Stimulated activated CD4-positive, alpha-beta T cell treated with anti-CD3 and anti-CD28 coated beads, Interleukin-1b, Interleukin-23, amount 100 ng/mL, for 1 hour (primary cell): ENCODE results near the gene GID8.

Experiments used
- DNase-seq, 2 donors: peaks; one replicate each; pipeline ENCODE4 v3.0.0-alpha.2; 2020; ENCODE audit warnings: low read depth in 2 of 2

Gene GID8

GRCh38 chr20:62943396-62943795 lies 5.4 kb downstream of the GID8 start:
- no peak for DNase-seq

- no peak for DNase-seq
Observed at GRCh38 chr20:62944184-62944583, 6.2 kb downstream of the GID8 start.

DNA sequence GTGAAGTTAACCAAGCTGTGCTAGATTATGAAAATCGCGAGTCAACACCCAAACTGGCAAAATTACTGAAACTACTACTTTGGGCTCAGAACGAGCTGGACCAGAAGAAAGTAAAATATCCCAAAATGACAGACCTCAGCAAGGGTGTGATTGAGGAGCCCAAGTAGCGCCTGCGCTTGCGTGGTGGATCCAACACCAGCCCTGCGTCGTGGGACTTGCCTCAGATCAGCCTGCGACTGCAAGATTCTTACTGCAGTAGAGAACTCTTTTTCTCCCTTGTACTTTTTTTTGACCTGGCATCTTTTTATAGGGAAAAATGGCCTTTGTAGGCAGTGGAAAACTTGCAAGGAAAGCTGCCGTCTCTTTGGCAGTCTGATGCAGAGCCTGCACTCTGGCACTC lies 6.8 kb downstream of the GID8 start:
- DNase-seq = no peak

DNA sequence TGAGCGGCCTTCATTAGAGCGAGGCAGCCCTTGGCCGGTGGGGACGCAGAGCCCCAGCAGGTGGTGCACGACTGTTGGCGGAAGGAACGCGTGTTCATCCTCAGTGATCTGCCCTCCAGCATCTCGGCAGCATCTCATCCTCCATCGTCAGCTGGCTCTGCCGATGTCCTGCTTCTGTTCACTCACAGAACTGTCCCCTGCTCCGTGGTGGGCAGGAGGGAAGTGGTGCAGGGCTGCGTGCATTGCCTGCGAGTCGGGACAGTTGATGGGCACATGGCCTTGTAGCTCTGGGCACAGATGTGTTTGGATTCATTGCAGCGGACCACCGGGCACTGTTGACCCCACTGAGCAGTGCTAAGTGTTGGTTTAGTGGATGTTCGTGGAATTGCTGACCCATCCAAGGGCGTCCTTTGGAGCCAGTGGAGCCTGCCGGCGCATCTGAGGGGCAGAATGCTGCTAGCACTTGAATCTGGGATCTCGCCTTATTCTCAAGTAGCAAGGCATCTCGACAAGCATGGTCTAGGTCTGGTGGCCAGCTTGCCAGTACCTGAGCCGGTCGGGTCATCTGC lies 7.9 kb downstream of the GID8 start:
- no peak for DNase-seq

DNA sequence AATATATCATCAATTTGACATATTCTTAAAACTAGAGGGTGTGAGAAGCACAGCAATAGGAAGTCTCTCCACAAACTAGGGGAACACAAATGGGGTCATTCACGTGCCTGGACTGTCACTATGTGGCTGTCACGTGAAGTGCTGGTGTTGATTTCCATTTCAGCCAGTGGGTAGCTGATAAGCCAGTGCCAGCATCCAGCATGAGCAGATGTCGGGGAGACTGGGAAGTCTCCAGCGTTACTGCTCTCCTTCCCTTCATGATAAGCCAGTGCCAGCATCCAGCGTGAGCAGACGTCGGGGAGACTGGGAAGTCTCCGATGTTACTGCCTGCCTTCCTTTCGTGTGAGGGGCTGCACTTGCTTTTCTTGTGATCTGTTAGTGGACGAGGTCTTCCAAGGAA lies 9.0 kb downstream of the GID8 start:
- no peak for DNase-seq

DNA sequence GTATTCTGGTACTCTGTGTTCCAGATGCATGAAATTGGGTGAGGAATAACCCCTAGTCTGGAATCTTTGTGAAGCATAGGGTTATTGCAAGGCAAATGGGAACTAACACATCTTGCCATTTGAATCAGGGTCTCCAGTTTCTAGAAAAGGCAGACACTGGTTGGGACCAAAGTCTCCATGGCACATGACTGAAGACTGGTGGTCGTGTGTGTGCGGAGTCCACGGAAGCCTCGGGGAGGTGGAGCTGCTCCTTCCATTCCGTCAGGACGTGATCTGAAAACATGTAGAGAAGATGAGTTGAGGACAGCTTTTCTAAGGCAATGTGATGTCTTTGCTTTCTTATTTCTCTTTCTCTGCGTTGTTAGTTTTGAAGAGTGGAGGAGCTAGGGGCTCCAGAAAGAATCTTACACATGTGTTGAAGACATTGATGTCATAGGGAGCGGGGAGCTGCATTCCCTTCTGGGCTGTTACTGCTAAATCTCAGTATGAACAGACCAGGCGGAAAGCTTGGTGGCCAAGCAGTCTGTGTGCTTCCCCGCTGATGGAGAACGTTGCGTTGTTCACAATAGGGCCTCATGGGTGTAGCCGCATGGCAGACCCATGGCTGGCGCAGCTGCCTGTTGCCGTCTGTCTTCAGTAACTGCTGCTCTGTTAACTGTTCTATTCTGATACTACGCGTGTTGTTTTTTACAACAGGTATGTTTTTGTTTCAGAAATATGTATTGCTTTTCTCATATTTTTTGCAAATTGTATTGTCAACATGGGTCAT lies 9.8 kb downstream of the GID8 start:
- no peak for DNase-seq

GRCh38 chr20:62949153-62949821 lies 11.3 kb downstream of the GID8 start:
- no peak for DNase-seq

GRCh38 chr20:62949962-62950361 lies 12.0 kb downstream of the GID8 start:
- DNase-seq = no peak

GRCh38 chr20:62950741-62951140 lies 12.8 kb downstream of the GID8 start:
- DNase-seq = no peak

GRCh38 chr20:62951143-62951895 lies 13.4 kb downstream of the GID8 start:
- DNase-seq = no peak

DNA sequence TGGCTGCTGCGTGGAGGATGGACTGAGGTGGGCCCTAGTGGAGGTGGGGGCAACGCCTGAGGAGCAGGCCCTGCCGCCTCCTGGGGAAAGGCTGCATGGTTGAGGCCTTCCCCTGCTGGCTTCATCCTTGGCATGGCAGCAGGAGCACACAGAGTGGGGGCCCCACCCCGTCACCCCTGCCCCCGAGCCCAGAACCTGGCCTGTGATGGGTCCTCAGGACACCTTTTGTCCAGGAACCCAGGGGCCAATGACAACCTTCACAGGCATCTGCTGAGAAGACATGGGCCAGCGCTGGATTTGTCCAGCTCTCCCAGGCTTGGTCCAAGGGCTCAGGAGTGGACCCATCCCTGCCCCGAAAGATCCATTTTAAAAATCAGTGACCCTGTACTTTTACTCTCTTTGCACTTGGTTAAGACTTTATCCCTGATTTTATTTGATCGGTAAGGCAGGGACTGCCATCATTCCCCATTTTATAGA lies 14.0 kb downstream of the GID8 start:
- DNase-seq = no peak

DNA sequence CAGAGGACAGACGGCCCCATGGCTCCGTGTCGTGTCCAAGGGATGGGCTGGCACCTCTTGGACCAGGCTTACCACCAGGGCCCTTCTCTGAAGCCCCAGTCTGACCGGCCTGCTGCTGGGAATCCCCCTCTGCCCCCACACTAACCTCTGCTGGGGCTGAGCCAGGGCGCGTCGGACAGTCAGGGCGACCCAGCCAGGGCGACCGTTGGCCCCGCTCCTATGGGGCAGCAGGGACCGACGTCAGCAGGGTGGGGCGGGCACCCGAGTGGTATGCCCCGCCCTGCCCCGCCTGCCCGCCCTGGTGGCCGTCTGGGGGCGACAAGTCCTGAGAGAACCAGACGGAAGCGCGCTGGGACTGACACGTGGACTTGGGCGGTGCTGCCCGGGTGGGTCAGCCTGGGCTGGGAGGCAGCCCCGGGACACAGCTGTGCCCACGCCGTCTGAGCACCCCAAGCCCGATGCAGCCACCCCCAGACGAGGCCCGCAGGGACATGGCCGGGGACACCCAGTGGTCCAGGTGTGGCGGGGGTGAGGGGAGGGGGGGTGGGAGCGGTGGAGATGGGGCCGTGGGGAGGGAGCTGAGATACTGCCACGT lies 14.5 kb downstream of the GID8 start, which contains the start of gene SLC17A9:
Gene SLC17A9, plus strand, starts transcription at position 337 of the 595 bp plus-strand sequence. Its CDS starts 122 bp downstream, at position 459.
- no peak for DNase-seq

GRCh38 chr20:62952968-62953838 lies 15.3 kb downstream of the GID8 start:
- DNase-seq = no peak

DNA sequence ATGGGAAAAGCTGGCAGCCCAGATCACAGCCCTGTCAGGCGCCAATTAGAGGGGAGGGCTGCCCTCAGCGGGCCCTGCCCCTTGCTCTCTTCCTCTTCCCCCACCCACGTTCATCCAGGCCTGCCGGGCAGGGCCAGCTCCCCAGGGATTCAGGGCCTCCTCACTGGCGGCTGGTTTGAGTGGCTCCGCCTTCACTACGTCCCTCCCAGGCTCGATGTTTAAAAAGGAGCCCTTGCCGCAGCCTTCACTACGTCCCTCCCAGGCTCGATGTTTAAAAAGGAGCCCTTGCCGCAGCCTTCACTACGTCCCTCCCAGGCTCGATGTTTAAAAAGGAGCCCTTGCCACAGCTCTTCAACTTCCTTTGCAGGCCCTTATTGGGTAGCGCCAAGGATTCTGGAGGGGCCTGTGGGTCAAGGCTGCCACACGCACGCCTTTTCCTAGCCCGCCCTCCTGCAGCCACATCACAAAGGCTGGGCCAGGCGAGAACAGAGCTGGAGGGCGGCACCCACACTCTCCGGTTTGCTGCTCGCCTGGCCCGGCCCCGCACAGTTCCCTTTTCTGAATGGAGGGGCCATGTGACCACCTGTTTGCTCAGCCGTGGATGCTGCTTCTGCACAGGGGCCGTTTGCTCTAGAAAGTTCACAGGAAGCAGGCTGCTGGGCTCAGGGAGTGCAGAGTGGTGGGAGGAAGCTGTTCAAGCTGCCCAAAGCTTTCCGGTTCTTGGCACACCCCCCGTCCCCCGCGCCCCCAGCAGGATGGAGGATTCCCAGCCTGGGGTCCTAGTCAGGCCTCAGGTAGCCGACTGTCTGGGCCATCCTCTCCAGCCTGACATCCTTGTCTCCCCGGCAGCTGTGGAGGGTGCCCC lies 16.1 kb downstream of the GID8 start:
- DNase-seq = no peak

DNA sequence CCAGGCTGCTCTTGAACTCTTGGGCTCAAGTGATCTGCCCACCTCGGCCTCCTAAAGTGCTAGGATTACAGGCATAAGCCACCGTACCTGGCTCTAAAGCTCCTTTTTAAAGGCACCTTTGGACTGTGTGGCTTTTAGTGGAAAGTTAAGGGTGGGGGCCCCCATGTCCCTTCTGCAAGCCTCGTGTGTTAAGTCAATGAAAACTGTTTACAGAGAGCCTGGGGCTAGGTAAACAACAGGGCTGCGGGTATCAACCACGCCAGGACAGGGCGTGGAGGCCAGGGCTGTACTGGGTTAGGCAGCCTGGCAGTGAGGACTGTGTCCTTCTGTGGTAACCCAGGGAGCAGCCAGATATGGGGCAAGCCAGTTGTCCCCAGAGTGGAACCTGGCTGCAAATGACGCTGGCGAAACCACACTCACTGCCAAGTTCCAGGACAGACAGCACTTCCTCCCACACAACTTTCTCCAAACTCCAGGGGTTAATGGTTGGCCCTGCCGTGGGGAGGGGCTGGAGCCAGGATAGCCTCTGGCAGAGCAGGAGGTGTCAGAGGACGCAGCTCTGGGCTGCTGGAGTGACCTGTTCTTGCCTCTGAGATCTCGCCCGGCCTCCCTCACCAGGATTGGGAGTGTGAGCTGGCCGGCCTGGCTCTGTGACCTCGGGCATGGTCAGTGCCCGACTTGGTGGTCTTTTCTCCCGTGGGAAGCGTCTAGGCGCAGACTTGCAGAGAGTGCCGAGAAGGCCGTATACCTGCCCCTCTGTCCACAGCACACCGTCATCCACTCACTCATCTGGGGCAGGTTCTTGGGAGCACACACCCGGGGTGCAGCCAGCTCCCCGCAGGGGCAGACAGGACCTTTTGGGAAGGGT lies 17.8 kb downstream of the GID8 start:
- no peak for DNase-seq

DNA sequence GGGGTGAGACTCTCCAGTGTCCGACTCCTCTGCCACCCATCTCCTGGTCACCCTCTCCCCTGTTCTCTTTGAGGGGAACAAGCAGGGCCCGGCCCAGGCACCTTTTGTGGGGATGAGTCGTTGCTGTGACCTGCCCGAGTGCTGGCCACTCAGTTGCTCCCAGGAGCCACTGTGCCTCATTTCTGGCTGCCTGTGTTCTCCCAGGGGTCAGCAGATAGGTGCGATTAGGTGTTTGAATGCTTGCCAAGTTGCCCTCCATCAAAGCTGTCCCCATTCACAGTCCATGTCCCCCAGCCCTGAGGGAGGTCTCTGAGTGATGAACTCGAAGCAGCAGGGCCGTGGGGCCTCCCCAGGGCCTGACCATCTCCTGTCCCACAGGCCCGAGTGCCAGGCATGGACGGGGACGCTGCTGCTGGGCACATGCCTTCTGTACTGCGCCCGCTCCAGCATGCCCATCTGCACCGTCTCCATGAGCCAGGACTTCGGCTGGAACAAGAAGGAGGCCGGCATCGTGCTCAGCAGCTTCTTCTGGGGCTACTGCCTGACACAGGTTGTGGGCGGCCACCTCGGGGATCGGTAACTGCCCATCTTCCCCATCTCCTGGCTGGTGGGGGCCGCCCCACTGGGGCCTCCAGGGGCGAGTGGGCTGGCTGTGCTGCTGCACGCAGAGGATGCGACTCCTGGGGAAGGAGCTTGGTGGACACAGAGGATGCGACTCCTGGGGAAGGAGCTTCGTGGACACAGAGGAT lies 18.6 kb downstream of the GID8 start:
- no peak for DNase-seq

DNA sequence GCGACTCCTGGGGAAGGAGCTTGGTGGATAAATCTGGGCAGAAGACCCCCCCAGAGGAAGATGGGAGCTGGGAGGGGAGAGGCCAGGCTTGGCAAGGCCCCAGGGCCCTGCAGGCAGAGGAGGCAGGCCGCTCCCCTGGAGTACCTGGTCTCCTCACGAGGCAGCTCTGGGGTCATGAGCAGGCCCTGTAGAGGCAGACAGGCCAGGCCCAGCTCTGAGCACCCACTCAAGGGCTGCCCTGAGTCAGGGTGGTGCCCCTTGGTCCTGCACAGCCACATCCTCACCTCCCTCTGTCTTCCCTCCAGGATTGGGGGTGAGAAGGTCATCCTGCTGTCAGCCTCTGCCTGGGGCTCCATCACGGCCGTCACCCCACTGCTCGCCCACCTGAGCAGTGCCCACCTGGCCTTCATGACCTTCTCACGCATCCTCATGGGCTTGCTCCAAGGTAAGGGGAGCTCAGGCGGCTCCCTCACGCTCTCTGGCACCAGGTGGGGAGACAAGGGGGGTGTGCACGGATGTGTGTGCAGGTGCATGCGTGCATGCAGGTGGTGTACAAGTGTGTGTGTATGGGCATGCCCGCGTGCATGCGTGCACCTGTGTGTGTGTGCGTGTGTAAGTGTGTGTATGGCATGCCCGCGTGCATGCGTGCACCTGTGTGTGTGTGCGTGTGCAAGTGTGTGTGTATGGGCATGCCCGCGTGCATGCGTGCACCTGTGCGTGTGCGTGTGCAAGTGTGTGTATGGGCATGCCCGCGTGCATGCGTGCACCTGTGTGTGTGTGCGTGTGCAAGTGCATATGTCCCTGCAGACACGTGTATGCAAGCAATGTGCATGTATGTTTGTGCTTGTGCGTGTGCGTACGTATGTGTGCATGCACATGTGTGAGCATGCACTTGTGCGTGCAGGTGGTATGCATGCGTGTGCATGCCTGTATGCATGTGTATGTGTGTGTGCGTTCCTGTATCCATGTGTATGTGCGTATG lies 19.5 kb downstream of the GID8 start:
- no peak for DNase-seq
